Neural cell (in vitro differentiated cells): ENCODE measurements around the gene TPST2. TPM values are rescaled to one million over a fixed set of nuclear protein-coding genes. Genes with fewer than 3 reads are reported as not detected.

Experiments
- H2AFZ ChIP-seq: fragments of 200-600, 300-800 bp; sonication (generic), shearing (Covaris generic); 2 replicates; pipeline ENCODE4 v1.6.0; 2014; ENCODE audit warnings: low read depth, mild to moderate bottlenecking, antibody characterized with exemption, low read length, moderate library complexity
- H3F3A ChIP-seq: fragments of 200-600 bp; shearing (Covaris generic); 2 replicates; pipeline ENCODE4 v1.6.1; 2016; ENCODE audit warnings: mild to moderate bottlenecking, moderate library complexity, mixed read lengths, antibody characterized with exemption, low read length; ENCODE audit not compliant: insufficient read depth, poor library complexity, severe bottlenecking
- H3K27ac ChIP-seq: fragments of 200-600, 300-800 bp; sonication (generic), shearing (Covaris generic); 2 replicates; pipeline ENCODE4 v1.5.1; 2014; ENCODE audit warnings: mild to moderate bottlenecking, low read length, moderate library complexity
- H3K27me3 ChIP-seq: fragments of 300-800, 200-600 bp; sonication (generic), shearing (Covaris generic); 2 replicates; pipeline ENCODE4 v1.6.0; 2014; ENCODE audit warnings: mild to moderate bottlenecking, low read depth, low read length, moderate library complexity; ENCODE audit not compliant: insufficient read depth
- H3K36me3 ChIP-seq: fragments of 300-800, 200-600 bp; sonication (generic), shearing (Covaris generic); 2 replicates; pipeline ENCODE4 v1.5.1; 2014; ENCODE audit warnings: mild to moderate bottlenecking, antibody characterized with exemption, low read length, moderate library complexity; ENCODE audit not compliant: insufficient read depth
- H3K4me2 ChIP-seq: fragments of 300-800, 200-600 bp; sonication (generic), shearing (Covaris generic); 2 replicates; pipeline ENCODE4 v1.6.0; 2014; ENCODE audit warnings: mild to moderate bottlenecking, low read length
- H3K4me3 ChIP-seq: fragments of 300-800, 200-600 bp; sonication (generic), shearing (Covaris generic); 2 replicates; pipeline ENCODE4 v1.5.1; 2014; ENCODE audit warnings: mild to moderate bottlenecking, low read length, moderate library complexity
- H3K79me2 ChIP-seq: fragments of 200-600 bp; shearing (Covaris generic); replicated peaks from 2 replicates; pipeline ENCODE4 v1.6.0; 2014; ENCODE audit warnings: mild to moderate bottlenecking, low read length, moderate library complexity; ENCODE audit not compliant: insufficient read depth
- H3K9ac ChIP-seq: fragments of 300-800, 200-600 bp; sonication (generic), shearing (Covaris generic); 2 replicates; pipeline ENCODE4 v1.6.1; 2016; ENCODE audit warnings: mild to moderate bottlenecking, low read length, mixed read lengths
- H3K9me2 ChIP-seq: fragments of 200-600 bp; shearing (Covaris generic); 2 replicates; pipeline ENCODE4 v1.6.1; 2016; ENCODE audit warnings: mild to moderate bottlenecking, low read length, mixed read lengths; ENCODE audit not compliant: insufficient read depth
- H3K9me3 ChIP-seq: fragments of 200-600, 300-800 bp; sonication (generic), shearing (Covaris generic); 2 replicates; pipeline ENCODE4 v1.6.1; 2016; ENCODE audit warnings: mild to moderate bottlenecking, mixed run types, low read length, moderate library complexity, mixed read lengths
- H4K20me1 ChIP-seq: fragments of 200-600 bp; shearing (Covaris generic); 2 replicates; pipeline ENCODE4 v1.6.1; 2016; ENCODE audit warnings: mild to moderate bottlenecking, mixed run types; ENCODE audit not compliant: insufficient read depth
- EP300 ChIP-seq: fragments of 450-650 bp; conservative IDR thresholded peaks from 2 replicates; pipeline ENCODE4 v1.6.1; 2014; ENCODE audit warnings: antibody characterized with exemption, mild to moderate bottlenecking, moderate library complexity; ENCODE audit not compliant: poor library complexity, severe bottlenecking
- EZH2 ChIP-seq: fragments of 200-600, 300-800 bp; shearing (Covaris generic), sonication (generic); IDR thresholded peaks from 2 replicates; pipeline ENCODE4 v1.6.1; 2014; ENCODE audit warnings: antibody characterized with exemption, low read length, borderline replicate concordance, mild to moderate bottlenecking; ENCODE audit not compliant: insufficient read depth, poor library complexity, severe bottlenecking
- MXI1 ChIP-seq: fragments of 450-650 bp; conservative IDR thresholded peaks from 2 replicates; pipeline ENCODE4 v1.6.1; 2014; ENCODE audit warnings: antibody characterized with exemption, mild to moderate bottlenecking; ENCODE audit not compliant: poor library complexity, severe bottlenecking
- POLR2AphosphoS5 ChIP-seq: IDR thresholded peaks from 2 replicates; pipeline ENCODE4 v1.6.1; 2012
- RAD21 ChIP-seq: fragments of 450-650 bp; conservative IDR thresholded peaks from 2 replicates; pipeline ENCODE4 v1.6.1; 2014; ENCODE audit warnings: antibody characterized with exemption, mild to moderate bottlenecking, moderate library complexity
- SMC3 ChIP-seq: fragments of 450-650 bp; conservative IDR thresholded peaks from 2 replicates; pipeline ENCODE4 v1.6.1; 2014; ENCODE audit warnings: antibody characterized with exemption, mild to moderate bottlenecking, moderate library complexity; ENCODE audit not compliant: poor library complexity
- TAF1 ChIP-seq: IDR thresholded peaks from 2 replicates; pipeline ENCODE4 v1.6.1; 2012; ENCODE audit warnings: low read depth
- polyA plus RNA-seq: library from polyadenylated mRNA; depleted of rRNA; stranded (reverse); fragments of >200 nt; gene quantifications from 2 replicates; pipeline ENCODE4 v1.2.3, GENCODE V29; 2014
- TF ChIP-seq, protein P1 (sequence below): fragments of 450-650 bp; IDR thresholded peaks from 2 replicates; pipeline ENCODE4 v1.5.1; 2014; ENCODE audit warnings: antibody characterized with exemption, mild to moderate bottlenecking, moderate library complexity; ENCODE audit not compliant: poor library complexity, severe bottlenecking
- TF ChIP-seq, protein P2 (sequence below): IDR thresholded peaks from 2 replicates; pipeline ENCODE4 v1.6.1; 2012; ENCODE audit warnings: borderline replicate concordance

TPST2 gene
- polyA plus RNA-seq, 1 donor from 2014 or later: 16.6 TPM

DNA sequence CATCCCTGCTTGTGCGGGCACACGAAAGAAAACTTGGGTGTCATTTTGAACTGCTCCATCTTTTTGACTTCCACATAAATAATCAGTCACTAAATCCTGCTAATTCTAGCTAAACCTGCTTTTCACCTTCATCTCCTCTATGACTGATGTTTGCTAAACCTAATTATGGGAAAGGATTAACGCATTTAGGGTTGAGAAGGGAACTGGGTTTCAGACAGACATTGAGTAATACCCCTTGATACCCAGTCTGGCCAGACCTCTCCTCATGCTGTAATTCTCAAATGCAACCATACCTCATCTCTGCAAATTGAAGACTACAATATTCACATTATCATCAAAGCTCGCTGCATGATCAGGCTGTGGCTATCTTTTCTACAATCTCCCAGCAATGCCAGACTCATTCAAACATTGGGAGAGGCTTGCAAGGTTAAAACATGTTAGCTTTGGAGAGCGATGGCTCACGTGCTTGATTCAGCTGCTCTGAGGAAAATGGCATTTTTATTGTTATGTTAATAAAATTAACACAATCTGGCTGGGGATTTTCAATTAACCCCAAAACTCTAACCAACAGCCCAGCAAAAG is 108.7 kb downstream of the TPST2 start:
- Histone ChIP-seq H3K4me2 (no peak overlapping the region), H3F3A (no peaks in the 10 kb centered on the region), H3K27me3 (no peaks in the 10 kb centered on the region), H3K36me3 (no peaks in the 10 kb centered on the region), H4K20me1 (no peaks in the 10 kb centered on the region), H2AFZ (no peak overlapping the region), H3K9ac (no peak overlapping the region), H3K27ac (no peak overlapping the region), H3K9me2 (no peaks in the 10 kb centered on the region), H3K9me3 (no peaks in the 10 kb centered on the region), H3K79me2 (peaks cover 35% of the 10 kb centered on the region), H3K4me3 (peak overlapping the region; percentile 49)
- TF ChIP-seq SMC3 (no peak), EP300 (no peak), POLR2AphosphoS5 (no peak)

DNA sequence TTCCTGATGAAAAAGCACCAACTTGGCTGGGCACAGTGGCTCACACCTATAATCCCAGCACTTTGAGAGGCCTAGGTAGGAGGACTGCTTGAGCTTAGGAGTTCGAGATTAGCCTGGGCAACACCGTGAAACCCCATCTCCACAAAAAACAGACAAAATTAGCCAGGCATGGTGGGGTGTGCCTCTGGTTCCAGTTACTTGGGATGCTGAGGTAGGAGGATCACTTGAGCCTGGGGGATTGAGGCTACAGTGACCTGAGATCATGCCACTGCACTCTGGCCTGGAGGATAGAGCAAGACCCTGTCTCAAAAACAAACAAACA is 109.4 kb downstream of the TPST2 start:
- Histone ChIP-seq H2AFZ (no peak overlapping the region), H3K4me2 (no peak overlapping the region)

More for the DNA sequence above, 109.4 kb downstream of the TPST2 start:
- no peak for TF ChIP-seq TAF1
- no peak for TF ChIP-seq POLR2AphosphoS5
- no peak for TF ChIP-seq MXI1
- TF ChIP-seq, protein P1, sequence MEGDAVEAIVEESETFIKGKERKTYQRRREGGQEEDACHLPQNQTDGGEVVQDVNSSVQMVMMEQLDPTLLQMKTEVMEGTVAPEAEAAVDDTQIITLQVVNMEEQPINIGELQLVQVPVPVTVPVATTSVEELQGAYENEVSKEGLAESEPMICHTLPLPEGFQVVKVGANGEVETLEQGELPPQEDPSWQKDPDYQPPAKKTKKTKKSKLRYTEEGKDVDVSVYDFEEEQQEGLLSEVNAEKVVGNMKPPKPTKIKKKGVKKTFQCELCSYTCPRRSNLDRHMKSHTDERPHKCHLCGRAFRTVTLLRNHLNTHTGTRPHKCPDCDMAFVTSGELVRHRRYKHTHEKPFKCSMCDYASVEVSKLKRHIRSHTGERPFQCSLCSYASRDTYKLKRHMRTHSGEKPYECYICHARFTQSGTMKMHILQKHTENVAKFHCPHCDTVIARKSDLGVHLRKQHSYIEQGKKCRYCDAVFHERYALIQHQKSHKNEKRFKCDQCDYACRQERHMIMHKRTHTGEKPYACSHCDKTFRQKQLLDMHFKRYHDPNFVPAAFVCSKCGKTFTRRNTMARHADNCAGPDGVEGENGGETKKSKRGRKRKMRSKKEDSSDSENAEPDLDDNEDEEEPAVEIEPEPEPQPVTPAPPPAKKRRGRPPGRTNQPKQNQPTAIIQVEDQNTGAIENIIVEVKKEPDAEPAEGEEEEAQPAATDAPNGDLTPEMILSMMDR: no peak
- no peak for TF ChIP-seq EZH2
- TF ChIP-seq, protein P2, sequence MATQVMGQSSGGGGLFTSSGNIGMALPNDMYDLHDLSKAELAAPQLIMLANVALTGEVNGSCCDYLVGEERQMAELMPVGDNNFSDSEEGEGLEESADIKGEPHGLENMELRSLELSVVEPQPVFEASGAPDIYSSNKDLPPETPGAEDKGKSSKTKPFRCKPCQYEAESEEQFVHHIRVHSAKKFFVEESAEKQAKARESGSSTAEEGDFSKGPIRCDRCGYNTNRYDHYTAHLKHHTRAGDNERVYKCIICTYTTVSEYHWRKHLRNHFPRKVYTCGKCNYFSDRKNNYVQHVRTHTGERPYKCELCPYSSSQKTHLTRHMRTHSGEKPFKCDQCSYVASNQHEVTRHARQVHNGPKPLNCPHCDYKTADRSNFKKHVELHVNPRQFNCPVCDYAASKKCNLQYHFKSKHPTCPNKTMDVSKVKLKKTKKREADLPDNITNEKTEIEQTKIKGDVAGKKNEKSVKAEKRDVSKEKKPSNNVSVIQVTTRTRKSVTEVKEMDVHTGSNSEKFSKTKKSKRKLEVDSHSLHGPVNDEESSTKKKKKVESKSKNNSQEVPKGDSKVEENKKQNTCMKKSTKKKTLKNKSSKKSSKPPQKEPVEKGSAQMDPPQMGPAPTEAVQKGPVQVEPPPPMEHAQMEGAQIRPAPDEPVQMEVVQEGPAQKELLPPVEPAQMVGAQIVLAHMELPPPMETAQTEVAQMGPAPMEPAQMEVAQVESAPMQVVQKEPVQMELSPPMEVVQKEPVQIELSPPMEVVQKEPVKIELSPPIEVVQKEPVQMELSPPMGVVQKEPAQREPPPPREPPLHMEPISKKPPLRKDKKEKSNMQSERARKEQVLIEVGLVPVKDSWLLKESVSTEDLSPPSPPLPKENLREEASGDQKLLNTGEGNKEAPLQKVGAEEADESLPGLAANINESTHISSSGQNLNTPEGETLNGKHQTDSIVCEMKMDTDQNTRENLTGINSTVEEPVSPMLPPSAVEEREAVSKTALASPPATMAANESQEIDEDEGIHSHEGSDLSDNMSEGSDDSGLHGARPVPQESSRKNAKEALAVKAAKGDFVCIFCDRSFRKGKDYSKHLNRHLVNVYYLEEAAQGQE: no peak
- TF ChIP-seq EP300: no peak
- no peak for TF ChIP-seq SMC3
- TF ChIP-seq RAD21: no peak
- H3K36me3 ChIP-seq: no peaks in the 10 kb centered on the region
- no peaks in the 10 kb centered on the region for H3F3A ChIP-seq
- no peaks in the 10 kb centered on the region for H3K27me3 ChIP-seq
- H3K9me2 ChIP-seq: no peaks in the 10 kb centered on the region
- peaks cover 36% of the 10 kb centered on the region for H3K79me2 ChIP-seq
- no peaks in the 10 kb centered on the region for H3K9me3 ChIP-seq
- H3K27ac ChIP-seq: no peak overlapping the region
- H4K20me1 ChIP-seq: no peaks in the 10 kb centered on the region
- no peak overlapping the region for H3K9ac ChIP-seq
- H3K4me3 ChIP-seq: peak overlapping the region; percentile 49
